K562 (cell line): Measurements from ENCODE around the gene MMP19. TPM values are rescaled to one million over a fixed set of nuclear protein-coding genes. Genes with fewer than 3 reads are reported as not detected.

ENCODE experiments used
- BMI1 ChIP-seq: fragments of 150-350 bp; IDR thresholded peaks from 2 replicates; pipeline ENCODE4 v1.6.1; 2014; ENCODE audit warnings: low read length
- BRD4 ChIP-seq: fragments of 200-600 bp; sonication (generic); IDR thresholded peaks from 2 replicates; pipeline ENCODE4 v1.6.1; 2017; ENCODE audit warnings: inconsistent platforms
- CGGBP1 ChIP-seq: fragments of 250-450 bp; sonication (Bioruptor Pico); IDR thresholded peaks from 2 replicates; pipeline ENCODE4 v1.9.0; 2021; ENCODE audit warnings: mild to moderate bottlenecking
- COPS2 ChIP-seq: fragments of 450-650 bp; conservative IDR thresholded peaks from 2 replicates; pipeline ENCODE4 v1.6.1; 2016; ENCODE audit warnings: mild to moderate bottlenecking, moderate library complexity
- CXXC5 ChIP-seq: fragments of 250-450 bp; sonication (Bioruptor Pico); IDR thresholded peaks from 2 replicates; pipeline ENCODE4 v1.8.0; 2022; ENCODE audit warnings: inconsistent platforms, mild to moderate bottlenecking, moderate library complexity
- EGR1 ChIP-seq: fragments of 450-650 bp; conservative IDR thresholded peaks from 2 replicates; pipeline ENCODE4 v1.6.1; 2017; ENCODE audit warnings: mild to moderate bottlenecking
- ELF2 ChIP-seq: fragments of 250-450 bp; sonication (Bioruptor Pico); IDR thresholded peaks from 2 replicates; pipeline ENCODE4 v1.5.0; 2021; ENCODE audit warnings: mild to moderate bottlenecking
- ETS2 ChIP-seq: IDR thresholded peaks from 2 replicates; pipeline ENCODE4 v1.6.1; 2016; ENCODE audit warnings: borderline replicate concordance, missing genetic modification characterization, mild to moderate bottlenecking, moderate library complexity, missing compliant biosample characterization; ENCODE audit not compliant: poor library complexity, severe bottlenecking
- ETV5 ChIP-seq: sonication (generic); formaldehyde crosslinking; IDR thresholded peaks from 2 replicates; pipeline ENCODE4 v1.4.0; 2020; ENCODE audit warnings: low read depth, mild to moderate bottlenecking, missing genetic modification reagents
- GABPB1 ChIP-seq: sonication (generic); formaldehyde crosslinking; IDR thresholded peaks from 2 replicates; pipeline ENCODE4 v1.8.0; 2022; ENCODE audit warnings: mild to moderate bottlenecking, missing genetic modification reagents
- GABPB2 ChIP-seq: fragments of 250-450 bp; sonication (Bioruptor Pico); conservative IDR thresholded peaks from 2 replicates; pipeline ENCODE4 v1.5.1; 2021; ENCODE audit warnings: mild to moderate bottlenecking
- HNRNPL ChIP-seq: fragments of 200-400 bp; formaldehyde crosslinking; IDR thresholded peaks from 2 replicates; pipeline ENCODE4 v1.6.1; 2017; ENCODE audit warnings: low read depth, mild to moderate bottlenecking, low read length
- KLF6 ChIP-seq: fragments of 250-450 bp; sonication (Bioruptor Pico); IDR thresholded peaks from 2 replicates; pipeline ENCODE4 v1.4.0; 2020; ENCODE audit warnings: mild to moderate bottlenecking, moderate library complexity, borderline replicate concordance
- NCOA2 ChIP-seq, 2 experiments: fragments of 450-650 bp; IDR thresholded peaks; 2 replicates each; pipeline ENCODE4 v1.6.1; 2018; ENCODE audit warnings: mild to moderate bottlenecking in 2 of 2, moderate library complexity in 1 of 2; ENCODE audit not compliant: partially characterized antibody in 2 of 2
- RAD51 ChIP-seq: fragments of 450-650 bp; IDR thresholded peaks from 2 replicates; pipeline ENCODE4 v1.7.1; 2016; ENCODE audit warnings: low read depth, mild to moderate bottlenecking, borderline replicate concordance
- RBFOX2 ChIP-seq: fragments of 200-400 bp; formaldehyde crosslinking; IDR thresholded peaks from 2 replicates; pipeline ENCODE4 v1.6.1; 2017; ENCODE audit warnings: low read depth, mild to moderate bottlenecking, low read length, moderate library complexity
- RCOR1 ChIP-seq, 2 experiments: IDR thresholded peaks; 2 replicates each; pipeline ENCODE4 v1.6.1; 2012; ENCODE audit warnings: low read depth in 2 of 2, low read length in 2 of 2, borderline replicate concordance in 1 of 2, improper control_type of control experiment in 1 of 2
- SMAD1 ChIP-seq: fragments of 150-350 bp; IDR thresholded peaks from 2 replicates; pipeline ENCODE4 v1.6.1; 2014; ENCODE audit warnings: low read length, low read depth; ENCODE audit not compliant: partially characterized antibody
- SP1 ChIP-seq: sonication (generic); formaldehyde crosslinking; IDR thresholded peaks from 2 replicates; pipeline ENCODE4 v1.8.1; 2022; ENCODE audit warnings: mild to moderate bottlenecking, missing genetic modification reagents
- TAF15 ChIP-seq: fragments of 200-400 bp; formaldehyde crosslinking; IDR thresholded peaks from 2 replicates; pipeline ENCODE4 v1.6.1; 2017; ENCODE audit warnings: mild to moderate bottlenecking, low read depth, low read length, moderate library complexity
- TARDBP ChIP-seq: fragments of 450-650 bp; IDR thresholded peaks from 2 replicates; pipeline ENCODE4 v1.6.1; 2016
- ZNF217 ChIP-seq: sonication (generic); formaldehyde crosslinking; IDR thresholded peaks from 2 replicates; pipeline ENCODE4 v1.8.0; 2022; ENCODE audit warnings: mild to moderate bottlenecking, missing genetic modification reagents
- ZNF41 ChIP-seq: fragments of 250-450 bp; sonication (Bioruptor Pico); conservative IDR thresholded peaks from 2 replicates; pipeline ENCODE4 v1.4.0; 2020; ENCODE audit warnings: mild to moderate bottlenecking
- ZNF444 ChIP-seq: fragments of 250-450 bp; sonication (Bioruptor Pico); IDR thresholded peaks from 2 replicates; pipeline ENCODE4 v1.4.0; 2020; ENCODE audit warnings: mild to moderate bottlenecking, moderate library complexity
- ZNF655 ChIP-seq: fragments of 250-450 bp; sonication (Bioruptor Pico); IDR thresholded peaks from 2 replicates; pipeline ENCODE4 v1.5.0; 2021
- polyA plus RNA-seq, 8 experiments: library from polyadenylated mRNA; depleted of rRNA in 4 of 8; stranded (reverse) in 5 of 8; unstranded in 3 of 8; fragments of >200 nt; fragmentation: Nextera tagmentation in 2 of 8; fragmentation: Illumina TruSeq in 1 of 8; extraction: Ambion mirVana in 2 of 8; extraction: Trizol in 1 of 8; gene quantifications; 2 replicates each; pipeline versions ENCODE4 v1.2.1 to v1.2.3, GENCODE V29; 2011 to 2014; ENCODE audit warnings: inconsistent platforms in 1 of 8, missing spikeins in 1 of 8
- total RNA-seq, 7 experiments: library from RNA; depleted of rRNA in 6 of 7; stranded (reverse); fragments of >200 nt in 6 of 7; fragmentation: Illumina TruSeq in 2 of 7; extraction: Trizol in 2 of 7; gene quantifications; 2 replicates each; pipeline versions ENCODE4 v1.2.1 to v1.2.3, GENCODE V29; 2011 to 2021; ENCODE audit warnings: low replicate concordance in 1 of 7
- TF ChIP-seq, protein P1 (sequence below): fragments of 250-450 bp; sonication (Bioruptor Pico); IDR thresholded peaks from 2 replicates; pipeline ENCODE4 v1.5.0; 2021; ENCODE audit warnings: mild to moderate bottlenecking, borderline replicate concordance

The MMP19 gene
- total and polyA plus RNA-seq, 9 of the 15 experiments (the other 6 are each of a cell fraction or from before 2014, with no cell fraction given), result 0.14 to 1.6 (median 0.66) TPM

- no peak for TF ChIP-seq GABPB2 (CRISPR knock-in tag)
- TF ChIP-seq RAD51, result no peak
- no peak for TF ChIP-seq ZNF655 (CRISPR knock-in tag)
- peak in 1 of 2 experiments; percentile 20; a peak in 1 of 4 replicates for TF ChIP-seq RCOR1 (IDR thresholded peaks at IDR 0.05; ENCODE audit: borderline replicate concordance in 1 of 2, low read depth in 2 of 2, low read length in 2 of 2)
- TF ChIP-seq TAF15, result no peak
- TF ChIP-seq TARDBP, result no peak
- TF ChIP-seq GABPB1 (CRISPR knock-in tag), result no peak
- TF ChIP-seq CXXC5, result no peak
- no peak for TF ChIP-seq BRD4
- no peak for TF ChIP-seq ZNF41 (CRISPR knock-in tag)
- no peak for TF ChIP-seq EGR1
- no peak for TF ChIP-seq ETS2 (tag)
- peak; percentile 41; the same call in 1 of the 2 replicates for TF ChIP-seq RBFOX2
- no peak for TF ChIP-seq BMI1
- no peak for TF ChIP-seq KLF6
- TF ChIP-seq, protein P1, sequence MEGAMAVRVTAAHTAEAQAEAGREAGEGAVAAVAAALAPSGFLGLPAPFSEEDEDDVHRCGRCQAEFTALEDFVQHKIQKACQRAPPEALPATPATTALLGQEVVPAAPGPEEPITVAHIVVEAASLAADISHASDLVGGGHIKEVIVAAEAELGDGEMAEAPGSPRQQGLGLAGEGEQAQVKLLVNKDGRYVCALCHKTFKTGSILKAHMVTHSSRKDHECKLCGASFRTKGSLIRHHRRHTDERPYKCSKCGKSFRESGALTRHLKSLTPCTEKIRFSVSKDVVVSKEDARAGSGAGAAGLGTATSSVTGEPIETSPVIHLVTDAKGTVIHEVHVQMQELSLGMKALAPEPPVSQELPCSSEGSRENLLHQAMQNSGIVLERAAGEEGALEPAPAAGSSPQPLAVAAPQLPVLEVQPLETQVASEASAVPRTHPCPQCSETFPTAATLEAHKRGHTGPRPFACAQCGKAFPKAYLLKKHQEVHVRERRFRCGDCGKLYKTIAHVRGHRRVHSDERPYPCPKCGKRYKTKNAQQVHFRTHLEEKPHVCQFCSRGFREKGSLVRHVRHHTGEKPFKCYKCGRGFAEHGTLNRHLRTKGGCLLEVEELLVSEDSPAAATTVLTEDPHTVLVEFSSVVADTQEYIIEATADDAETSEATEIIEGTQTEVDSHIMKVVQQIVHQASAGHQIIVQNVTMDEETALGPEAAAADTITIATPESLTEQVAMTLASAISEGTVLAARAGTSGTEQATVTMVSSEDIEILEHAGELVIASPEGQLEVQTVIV (CRISPR knock-in tag), result no peak
- TF ChIP-seq COPS2, result no peak
- no peak for TF ChIP-seq HNRNPL
- no peak for TF ChIP-seq NCOA2 (IDR thresholded peaks at IDR 0.05; ENCODE audit: partially characterized antibody in 2 of 2)
- no peak for TF ChIP-seq SMAD1
- 0 out of 2 replicates have a peak, but pooled peaks have one; percentile 27 for TF ChIP-seq SP1 (CRISPR knock-in tag)
- TF ChIP-seq ZNF444 (CRISPR knock-in tag), result peak; percentile 68; the same call in 1 of the 2 replicates
- peak; percentile 88 for TF ChIP-seq ETV5 (CRISPR knock-in tag)
- TF ChIP-seq ZNF217 (CRISPR knock-in tag), result no peak
- no peak for TF ChIP-seq ELF2
- no peak for TF ChIP-seq CGGBP1 (CRISPR knock-in tag)
Measured at GRCh38 chr12:55842681-55843429, at the start of gene MMP19 (continued).
